Measurements from ENCODE around the gene SHROOM3. TPM values are rescaled to one million over a fixed set of nuclear protein-coding genes. Genes with fewer than 3 reads are reported as not detected.

Gene SHROOM3
- total RNA-seq, 3 donors from 2014 or later = 105 to 263 (median 158) TPM

- Histone ChIP-seq H3K36me3 (ENCODE audit: low read depth) (no peaks in the 10 kb centered on the region), H3K4me3 (no peak overlapping the region), H3K9me3 (no peaks in the 10 kb centered on the region), H3K4me1 (ENCODE audit: low read depth) (peaks cover 35% of the 10 kb centered on the region)
- ATAC-seq = peak; percentile 60
- intact Hi-C loops (cut with DNase I, micrococcal nuclease) = no loop called here
- no peak for TF ChIP-seq CTCF (IDR thresholded peaks at IDR 0.05)
- DNase-seq = peak in 1 of 3 donors; percentile 36
These were observed 228.8 kb downstream of the SHROOM3 start for GRCh38 chr4:76663824-76664223.

- DNase-seq (peak; percentile 59 to 98 (median 67)), ATAC-seq (peak; percentile 89)
- Histone ChIP-seq H3K9me3 (no peaks in the 10 kb centered on the region), H3K4me1 (ENCODE audit: low read depth) (peaks cover 35% of the 10 kb centered on the region), H3K4me3 (no peak overlapping the region), H3K36me3 (ENCODE audit: low read depth) (no peaks in the 10 kb centered on the region)
- TF ChIP-seq CTCF (IDR thresholded peaks at IDR 0.05) = no peak
- intact Hi-C loops (cut with DNase I, micrococcal nuclease) = no loop called here
These were observed 230.1 kb downstream of the SHROOM3 start for GRCh38 chr4:76665153-76665552.

- Histone ChIP-seq H3K4me3 (no peak overlapping the region), H3K9me3 (no peaks in the 10 kb centered on the region), H3K4me1 (ENCODE audit: low read depth) (peaks cover 35% of the 10 kb centered on the region), H3K36me3 (ENCODE audit: low read depth) (no peaks in the 10 kb centered on the region)
- intact Hi-C loops (cut with DNase I, micrococcal nuclease) = no loop called here
- DNase-seq (no peak), ATAC-seq (no peak)
- no peak for TF ChIP-seq CTCF (IDR thresholded peaks at IDR 0.05)
These were observed 230.7 kb downstream of the SHROOM3 start for GRCh38 chr4:76665721-76666120.

- DNase-seq (peak in 1 of 3 donors; percentile 49), ATAC-seq (peak; percentile 46)
- peaks cover 35% of the 10 kb centered on the region for H3K4me1 ChIP-seq (ENCODE audit: low read depth)
- TF ChIP-seq CTCF (IDR thresholded peaks at IDR 0.05) = no peak
- no peaks in the 10 kb centered on the region for H3K36me3 ChIP-seq (ENCODE audit: low read depth)
- no peaks in the 10 kb centered on the region for H3K9me3 ChIP-seq
- intact Hi-C loops (cut with DNase I, micrococcal nuclease) = no loop called here
- H3K4me3 ChIP-seq = peak overlapping the region; percentile 6
These were observed 232.0 kb downstream of the SHROOM3 start for GRCh38 chr4:76666944-76667532.

GRCh38 chr4:76670631-76671030 is 235.6 kb downstream of the SHROOM3 start:
- Histone ChIP-seq H3K36me3 (ENCODE audit: low read depth) (no peaks in the 10 kb centered on the region), H3K4me3 (no peak overlapping the region), H3K4me1 (ENCODE audit: low read depth) (peaks cover 25% of the 10 kb centered on the region), H3K9me3 (no peaks in the 10 kb centered on the region)
- no peak for ATAC-seq
- no peak for TF ChIP-seq CTCF (IDR thresholded peaks at IDR 0.05)
- intact Hi-C loops (cut with DNase I, micrococcal nuclease) = no loop called here
- no peak for DNase-seq

- Histone ChIP-seq H3K4me1 (ENCODE audit: low read depth) (peaks cover 7% of the 10 kb centered on the region), H3K9me3 (no peaks in the 10 kb centered on the region), H3K36me3 (ENCODE audit: low read depth) (no peaks in the 10 kb centered on the region), H3K4me3 (no peak overlapping the region)
- ATAC-seq (no peak), DNase-seq (no peak)
- TF ChIP-seq CTCF (IDR thresholded peaks at IDR 0.05) = no peak
- intact Hi-C loops (cut with DNase I, micrococcal nuclease) = no loop called here
These were observed 238.3 kb downstream of the SHROOM3 start for GRCh38 chr4:76673362-76673761.

All from mucosa of descending colon (tissue), 3 donors.